ENCODE data around the gene RAPGEF4.

Gene RAPGEF4

DNA sequence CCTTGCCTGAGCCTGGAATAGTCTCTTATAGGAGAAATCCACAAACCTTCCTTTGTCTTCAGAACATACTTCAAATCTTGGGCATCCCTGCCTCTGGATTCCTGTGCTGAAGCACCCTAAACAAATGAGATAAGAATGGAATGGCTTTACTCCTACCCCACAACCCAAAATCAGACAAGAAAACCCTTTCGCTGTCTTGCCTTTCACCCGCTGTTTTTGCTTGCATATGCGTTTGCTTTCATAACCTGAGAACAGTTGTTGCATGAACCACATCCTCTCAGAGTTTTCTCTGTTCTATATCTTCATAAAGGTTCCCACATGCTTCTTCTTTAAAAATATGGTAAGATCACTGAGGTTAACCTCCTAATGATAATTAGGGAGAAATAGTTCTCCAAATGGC lies 207.9 kb downstream of the RAPGEF4 start:
- DNase-seq (ENCODE audit: low spot score): no peak

DNA sequence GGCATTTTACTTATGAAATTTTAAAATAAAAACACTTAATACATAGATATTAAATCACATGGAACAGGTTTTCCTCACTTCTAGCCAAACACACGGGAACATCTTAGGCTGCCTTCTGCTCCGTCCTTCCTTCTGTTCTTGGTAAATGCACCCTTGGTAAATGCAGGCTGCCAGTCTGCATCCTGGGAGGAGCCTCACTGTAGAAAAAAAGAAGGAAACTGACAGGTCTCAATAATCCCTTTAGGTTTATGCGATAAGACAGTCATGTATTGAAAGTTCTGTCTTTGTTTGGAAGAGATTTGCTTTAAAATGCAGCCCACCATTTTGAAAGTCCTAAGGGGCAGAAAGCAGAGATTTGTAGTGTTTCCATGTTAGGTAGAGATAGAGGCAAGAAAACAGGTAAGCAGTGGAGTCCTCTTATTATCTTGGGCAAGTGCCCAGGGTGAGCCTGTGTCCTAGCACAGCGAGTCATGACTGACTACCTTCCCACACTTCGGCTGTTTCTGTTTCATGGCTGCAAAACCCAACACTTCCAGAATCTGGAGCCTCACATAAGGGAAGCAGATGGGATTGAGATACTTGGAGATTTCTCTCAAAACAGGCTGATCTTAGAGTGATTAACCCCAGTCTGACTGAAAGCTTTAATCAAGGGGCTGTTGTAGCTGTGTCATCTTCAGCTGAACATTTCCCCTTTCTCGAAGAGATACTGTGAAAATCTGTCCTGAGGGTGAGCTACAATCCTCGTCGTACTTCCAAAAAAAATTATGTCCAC lies 208.6 kb downstream of the RAPGEF4 start:
- no peak for DNase-seq (ENCODE audit: low spot score)

DNA sequence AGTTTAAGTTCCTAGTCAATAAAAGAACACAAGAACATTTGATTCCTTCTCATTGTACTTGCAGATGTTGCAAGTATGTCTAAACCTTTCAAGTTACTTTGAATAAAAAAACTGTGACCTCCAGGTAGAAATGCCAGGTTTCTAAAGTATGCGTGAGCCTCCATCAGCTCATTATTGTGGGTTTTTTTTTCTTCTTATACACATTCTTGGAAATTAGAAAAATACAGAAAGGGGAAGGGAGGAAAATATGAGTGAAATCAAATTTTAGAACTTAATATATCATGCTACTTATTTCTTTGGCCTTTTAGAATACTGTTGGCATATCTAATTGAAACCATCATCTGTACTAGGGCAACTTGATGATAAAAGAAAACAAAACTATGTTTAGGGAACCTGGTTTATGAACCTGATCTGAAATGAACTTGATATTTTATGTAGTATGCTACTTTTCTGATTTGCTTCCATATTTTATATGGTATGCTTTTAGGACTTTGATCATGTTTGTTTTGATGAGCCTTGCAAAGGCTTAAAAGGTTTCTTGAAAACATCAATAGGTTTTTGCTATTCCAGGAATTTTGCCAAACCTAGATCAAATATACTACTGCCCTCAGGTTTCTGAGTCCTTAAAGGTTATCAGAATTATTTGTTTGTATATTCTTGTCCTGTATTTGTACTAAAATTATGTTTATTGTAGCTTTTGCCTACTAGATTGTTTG lies 209.3 kb downstream of the RAPGEF4 start:
- no peak for DNase-seq (ENCODE audit: low spot score)

DNA sequence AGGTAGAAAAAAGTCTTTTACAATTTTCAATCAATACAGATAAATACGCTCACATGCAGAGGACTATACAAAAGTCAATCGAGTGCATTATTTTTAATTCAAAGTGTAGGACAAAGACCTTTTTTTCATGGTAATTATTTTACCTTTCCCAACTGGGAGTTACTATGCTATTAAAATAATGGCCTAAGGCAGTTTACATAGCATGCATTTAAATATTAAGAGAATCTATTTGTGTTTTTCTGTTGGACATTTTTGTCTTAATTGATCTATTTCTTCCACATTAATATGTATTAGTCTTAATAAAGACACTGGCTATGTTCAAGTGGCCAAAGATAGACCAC lies 209.8 kb downstream of the RAPGEF4 start:
- DNase-seq (ENCODE audit: low spot score): no peak

DNA sequence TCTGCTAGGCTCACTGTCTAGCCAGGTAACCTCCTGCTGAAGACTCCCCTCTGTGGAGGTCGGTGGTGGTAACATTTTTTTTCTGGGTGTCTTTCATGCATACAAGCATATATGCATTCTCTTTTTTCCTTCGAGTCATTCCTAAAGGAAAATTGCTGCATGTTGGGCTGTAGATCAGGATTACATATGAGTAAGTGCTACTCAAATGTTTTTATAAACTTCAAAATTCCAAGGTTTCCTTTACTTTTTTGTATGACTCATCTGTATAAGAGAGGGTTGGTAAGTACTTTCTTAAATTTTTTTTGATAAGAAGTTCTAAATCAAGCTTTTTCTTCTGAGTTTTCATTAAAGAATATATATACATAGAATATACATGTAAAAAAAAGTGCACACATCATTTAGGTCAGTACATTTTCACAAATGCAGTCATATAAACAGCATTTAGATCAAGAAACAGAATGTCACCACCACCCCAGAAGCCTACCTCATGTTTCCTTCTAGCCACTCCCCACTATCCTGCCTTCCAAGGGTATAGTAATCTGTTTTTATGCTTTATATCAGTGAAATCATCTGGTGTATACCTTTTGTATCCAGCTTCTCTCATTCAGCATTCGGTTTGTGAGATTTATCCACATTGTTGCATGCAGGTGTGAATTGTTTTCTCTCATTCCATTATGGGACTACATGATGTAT lies 212.0 kb downstream of the RAPGEF4 start:
- no peak for DNase-seq (ENCODE audit: low spot score)

DNA sequence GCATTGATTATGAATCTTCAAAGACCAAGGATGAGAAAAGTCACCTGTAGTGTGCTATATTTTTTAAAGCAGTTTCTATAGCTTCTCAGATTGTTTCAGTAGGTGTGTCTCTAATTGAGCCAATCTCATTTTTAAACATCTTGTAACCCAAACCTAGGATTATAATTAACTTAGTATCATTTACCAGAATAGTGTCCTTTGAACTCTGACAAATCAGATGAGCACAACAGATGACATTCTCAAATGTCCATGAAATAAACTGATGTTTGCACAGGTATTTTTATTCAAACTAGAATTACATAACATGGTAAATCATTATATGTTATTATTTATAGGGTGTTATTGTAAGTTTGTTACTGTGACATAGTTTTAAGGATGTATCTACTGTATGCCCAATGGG lies 213.9 kb downstream of the RAPGEF4 start:
- DNase-seq (ENCODE audit: low spot score): no peak

DNA sequence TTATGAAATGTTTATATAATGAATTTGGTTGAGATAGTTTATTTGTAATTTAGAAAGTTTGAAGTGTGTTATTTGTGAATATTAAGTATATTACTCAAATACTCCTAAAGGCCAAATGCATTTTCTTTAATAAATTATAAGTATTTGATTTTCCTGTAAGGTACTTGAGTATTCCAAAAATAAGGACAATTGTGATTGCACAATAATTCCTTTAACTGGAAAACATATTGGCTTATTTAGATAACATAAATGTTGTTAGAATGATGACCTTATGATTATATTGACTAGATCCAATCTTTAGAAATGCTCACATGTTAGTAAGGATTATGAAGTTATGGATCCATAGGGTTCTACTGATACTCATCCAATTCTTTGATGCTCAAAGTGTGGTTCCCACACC lies 214.9 kb downstream of the RAPGEF4 start:
- no peak for DNase-seq (ENCODE audit: low spot score)

DNA sequence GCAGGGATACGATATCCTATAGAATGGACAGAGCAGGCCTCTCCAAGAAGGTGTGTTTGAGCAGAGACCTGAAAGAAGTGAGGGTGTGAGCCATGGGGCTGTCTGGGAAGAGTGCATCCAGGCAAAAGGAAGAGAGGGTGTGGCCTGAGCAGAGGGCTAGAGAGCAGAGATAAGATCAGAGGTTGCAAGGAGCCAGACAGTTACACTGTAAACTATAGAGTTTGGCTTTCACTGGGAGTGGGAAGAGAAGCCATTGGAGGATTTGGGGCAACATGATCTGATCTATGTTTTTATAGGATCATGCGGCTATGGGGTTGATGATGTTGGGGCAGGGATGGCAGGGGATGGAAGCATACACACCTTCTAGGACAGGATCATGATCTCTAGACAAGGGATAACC lies 215.9 kb downstream of the RAPGEF4 start:
- no peak for DNase-seq (ENCODE audit: low spot score)

DNA sequence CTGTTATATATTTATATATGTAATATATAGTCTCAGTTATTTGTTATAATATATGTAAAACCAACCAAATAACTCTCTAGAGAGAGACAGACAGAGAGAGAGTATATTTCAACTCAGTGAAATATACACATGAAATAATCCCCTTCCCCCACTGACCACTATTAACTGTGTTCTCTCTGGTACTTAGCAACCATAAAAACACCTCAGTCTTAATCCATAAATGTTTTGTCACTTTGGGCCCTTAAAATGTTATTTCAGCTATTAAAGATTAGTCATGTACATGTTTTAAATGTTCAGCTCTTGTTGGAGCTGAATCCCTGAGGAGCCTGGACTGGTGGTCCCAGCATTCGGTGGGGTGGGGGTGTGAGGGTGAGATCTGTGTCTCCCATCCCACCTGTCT lies 217.8 kb downstream of the RAPGEF4 start:
- DNase-seq (ENCODE audit: low spot score): no peak

DNA sequence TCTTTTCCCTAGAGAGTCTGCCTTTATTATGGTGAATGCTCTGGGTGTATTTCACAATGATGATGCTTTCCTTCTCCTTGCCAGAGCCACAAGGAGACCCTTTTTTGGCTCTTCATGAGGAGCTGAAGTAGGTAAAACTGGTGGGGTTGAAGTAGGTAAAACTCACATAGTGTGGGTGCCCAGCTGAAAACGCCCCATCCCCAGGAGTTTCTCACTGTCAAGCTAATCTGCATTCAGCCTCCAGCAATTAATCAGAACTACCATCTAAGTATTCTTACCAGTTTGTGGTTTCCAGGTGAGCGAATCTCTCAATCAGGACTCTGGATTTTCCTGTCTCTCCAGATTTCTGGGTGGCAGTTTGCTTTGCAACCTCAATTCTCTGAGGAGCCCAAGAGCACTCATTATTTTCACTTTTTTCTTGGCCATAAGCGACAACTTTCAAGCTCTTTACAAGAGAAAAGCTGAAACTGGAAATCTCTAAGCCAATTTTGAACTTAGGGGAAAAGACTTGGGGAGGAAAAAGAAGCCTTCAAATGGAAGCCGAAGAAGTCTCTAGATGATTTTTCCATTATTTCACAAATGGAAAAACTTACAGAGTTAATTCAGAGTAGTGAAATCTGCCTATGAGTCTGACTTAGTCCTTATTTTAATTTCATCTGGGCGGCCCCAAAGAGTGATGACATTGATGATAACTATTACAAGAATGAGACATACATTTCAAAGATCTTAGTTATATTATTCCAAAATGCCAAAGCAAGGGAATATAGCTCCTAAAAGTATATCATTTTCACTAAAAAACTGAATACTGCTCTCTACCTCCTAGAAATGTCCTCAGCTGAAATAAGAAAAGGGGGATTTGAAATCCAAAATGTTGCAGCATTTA lies 218.6 kb downstream of the RAPGEF4 start:
- no peak for DNase-seq (ENCODE audit: low spot score)

DNA sequence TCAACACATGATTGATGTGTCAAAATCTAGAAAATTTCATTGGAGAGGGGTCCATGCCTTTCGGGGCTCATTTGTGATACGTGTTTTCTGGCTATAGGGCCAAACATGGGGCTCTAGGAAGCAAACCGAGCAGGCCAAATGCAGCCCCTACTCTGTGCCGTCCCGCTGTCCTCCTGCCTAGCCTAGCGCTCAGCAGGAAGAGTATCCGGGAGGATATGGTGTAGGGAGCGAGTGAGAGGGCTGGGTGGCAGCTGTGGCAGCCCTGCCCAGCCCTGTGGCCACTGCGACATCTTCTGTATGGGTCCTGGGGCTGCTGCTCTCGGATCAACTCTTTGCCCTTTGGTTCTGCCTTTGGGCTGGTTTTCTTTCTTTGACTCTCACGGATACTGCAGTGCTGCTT lies 219.9 kb downstream of the RAPGEF4 start:
- DNase-seq (ENCODE audit: low spot score): no peak

DNA sequence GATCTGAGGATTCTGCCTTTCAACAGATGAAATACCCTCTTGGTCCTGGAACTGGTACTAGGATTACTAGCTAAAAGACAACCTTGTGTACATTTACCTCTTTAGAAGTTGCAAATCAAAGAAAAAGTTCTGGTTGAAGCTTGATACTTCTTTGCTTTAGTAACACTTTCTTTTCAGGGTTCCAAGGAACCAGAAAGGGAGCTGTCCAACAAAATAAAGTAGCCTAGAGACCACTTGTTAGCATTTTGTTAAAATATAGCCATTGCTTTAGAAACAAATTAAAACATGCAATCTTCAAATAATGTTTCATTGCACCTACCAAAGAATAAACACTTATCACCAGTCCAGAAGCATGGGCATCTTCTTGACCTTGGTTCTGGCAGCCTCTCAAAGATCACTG lies 222.1 kb downstream of the RAPGEF4 start:
- DNase-seq (ENCODE audit: low spot score): no peak

DNA sequence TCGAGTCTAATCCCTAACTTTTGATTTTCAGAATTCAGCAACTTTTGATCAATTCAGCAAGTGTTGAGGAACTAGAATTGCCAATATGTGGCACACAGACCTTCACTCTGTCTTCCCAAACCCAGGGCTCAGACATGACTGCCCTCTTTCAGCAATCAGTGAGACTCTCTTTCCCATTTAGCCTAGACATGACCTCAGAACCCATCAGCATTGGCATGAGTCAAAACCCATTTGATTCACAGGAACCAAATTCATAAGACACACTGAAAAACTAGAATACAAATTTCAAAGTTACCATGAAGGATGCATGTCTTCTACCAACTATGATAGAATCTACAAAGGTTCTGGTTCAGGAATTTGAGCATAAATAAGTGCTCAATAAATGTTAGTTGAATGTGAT lies 226.4 kb downstream of the RAPGEF4 start:
- DNase-seq (ENCODE audit: low spot score): no peak

DNA sequence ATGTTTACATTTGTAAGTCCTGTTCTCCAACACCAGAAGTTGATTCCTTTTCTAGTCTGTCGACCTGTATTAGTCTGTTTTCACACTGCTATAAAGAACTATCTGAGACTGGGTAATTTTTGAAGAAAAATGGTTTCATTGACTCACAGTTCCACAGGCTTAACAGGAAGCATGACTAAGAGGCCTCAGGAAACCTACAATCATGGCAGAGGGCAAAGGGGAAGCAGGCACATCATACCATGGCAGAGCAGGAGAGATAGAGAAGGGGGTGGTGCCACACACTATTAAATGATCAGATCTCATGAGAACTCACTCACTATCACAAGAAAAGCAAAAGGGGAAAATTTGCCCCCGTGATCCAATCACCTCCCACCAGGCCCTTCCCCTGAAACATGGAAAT lies 227.2 kb downstream of the RAPGEF4 start:
- DNase-seq (ENCODE audit: low spot score): no peak

DNA sequence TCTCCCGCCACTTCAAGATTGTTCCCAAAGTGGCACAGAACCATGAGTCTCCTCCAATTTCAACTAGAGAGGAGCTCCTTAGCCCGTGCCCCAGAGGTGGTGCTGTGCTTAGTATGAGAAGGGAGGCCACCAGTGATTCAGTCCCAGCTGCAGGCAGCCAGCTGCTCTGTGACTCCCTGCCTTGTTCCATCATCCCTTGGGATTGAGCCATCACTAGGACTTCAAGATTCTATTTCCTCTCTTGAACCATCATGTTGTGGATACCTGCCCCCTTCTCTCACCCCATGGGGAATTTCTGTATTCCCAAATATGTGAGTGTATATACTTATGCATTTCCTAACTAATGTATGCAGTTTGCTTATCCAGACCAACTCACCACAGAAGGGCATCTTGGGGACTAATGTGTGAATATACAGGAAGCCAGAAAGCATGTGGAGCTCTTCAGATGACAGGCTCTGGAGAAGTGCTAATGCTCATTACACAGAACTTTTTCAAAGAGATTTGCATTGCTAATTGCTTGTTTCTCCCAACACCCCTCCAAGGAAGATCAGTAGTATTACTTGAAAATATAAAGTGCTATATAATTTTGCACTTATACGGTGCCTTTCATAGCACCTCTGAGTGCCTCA lies 229.0 kb downstream of the RAPGEF4 start:
- peak; percentile 17 for DNase-seq (ENCODE audit: low spot score)

DNA sequence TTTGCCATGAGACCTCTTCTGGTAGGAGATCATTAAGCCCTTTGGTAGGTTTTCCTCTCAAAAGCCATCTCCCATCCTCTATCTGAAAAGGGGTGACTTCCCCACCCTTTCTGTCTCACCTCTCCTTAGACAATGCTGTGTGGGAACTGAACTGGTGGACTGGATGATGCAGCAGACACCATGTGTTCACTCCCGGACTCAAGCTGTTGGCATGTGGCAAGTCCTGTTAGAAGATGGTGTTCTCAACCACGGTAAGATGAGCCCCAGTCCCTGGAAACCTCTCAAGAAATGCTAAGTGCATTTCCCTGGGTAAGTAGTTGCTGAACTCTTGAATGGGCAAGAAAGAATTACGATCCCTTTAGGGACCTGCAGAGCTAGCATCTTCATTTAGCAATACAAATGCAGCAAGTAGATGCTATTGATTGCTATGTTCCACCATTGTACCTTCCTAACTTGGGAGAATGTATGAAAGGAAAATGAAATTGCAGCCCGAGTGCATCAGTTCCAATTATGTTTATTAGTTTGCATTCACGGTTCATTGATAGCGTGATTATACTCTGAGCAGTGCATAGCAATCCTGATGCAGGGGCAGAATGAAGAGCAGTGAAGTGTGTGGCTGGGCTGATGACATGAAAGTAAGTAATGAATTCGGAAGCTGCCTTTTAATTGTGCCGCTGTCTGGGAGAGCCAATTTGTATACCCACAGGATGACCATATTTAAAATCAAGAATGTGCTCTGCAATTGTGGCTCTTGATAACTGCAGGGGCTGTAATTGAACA lies 230.0 kb downstream of the RAPGEF4 start:
- DNase-seq (ENCODE audit: low spot score): no peak

DNA sequence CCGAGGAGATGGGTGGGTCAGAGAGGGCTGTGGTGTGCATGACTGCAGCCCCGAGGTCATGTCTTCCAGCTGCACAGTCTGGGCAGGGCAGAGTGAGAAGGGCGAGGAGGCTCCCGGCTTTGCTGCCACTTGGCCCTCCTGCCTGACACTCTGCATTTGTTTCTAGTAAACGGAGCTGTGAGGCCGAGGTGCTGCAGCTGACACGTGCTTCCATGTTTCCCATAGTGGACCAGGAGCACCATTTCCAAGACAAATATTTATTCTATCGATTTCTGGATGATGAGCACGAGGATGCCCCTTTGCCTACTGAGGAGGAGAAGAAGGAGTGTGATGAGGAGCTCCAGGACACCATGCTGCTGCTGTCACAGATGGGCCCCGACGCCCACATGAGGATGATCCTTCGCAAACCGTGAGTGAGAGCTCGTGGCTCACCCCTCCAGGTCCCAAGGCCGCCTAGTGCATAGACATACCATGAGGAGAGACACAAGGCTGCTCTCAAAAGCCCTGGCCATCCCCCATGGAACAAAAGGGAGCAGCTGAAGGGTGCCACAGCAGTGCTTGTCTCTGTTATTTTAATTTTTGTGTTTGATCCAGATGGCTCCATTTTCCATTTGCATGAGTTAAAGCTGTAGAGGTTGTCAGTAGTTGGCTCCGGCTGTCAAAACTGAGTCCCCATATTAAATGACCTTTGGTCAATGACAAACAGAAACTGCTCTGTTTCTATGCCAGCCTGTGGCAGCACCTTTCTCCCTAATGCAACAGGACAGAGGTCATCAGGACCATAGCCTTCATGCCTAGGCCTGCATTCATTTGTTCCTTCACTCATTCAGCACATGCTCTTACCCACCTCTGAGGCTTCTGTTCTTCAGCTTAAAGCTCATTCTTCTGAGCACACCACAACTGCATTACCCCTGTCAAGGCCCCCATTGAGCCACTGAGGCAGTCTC lies 231.7 kb downstream of the RAPGEF4 start:
- no peak for DNase-seq (ENCODE audit: low spot score)

DNA sequence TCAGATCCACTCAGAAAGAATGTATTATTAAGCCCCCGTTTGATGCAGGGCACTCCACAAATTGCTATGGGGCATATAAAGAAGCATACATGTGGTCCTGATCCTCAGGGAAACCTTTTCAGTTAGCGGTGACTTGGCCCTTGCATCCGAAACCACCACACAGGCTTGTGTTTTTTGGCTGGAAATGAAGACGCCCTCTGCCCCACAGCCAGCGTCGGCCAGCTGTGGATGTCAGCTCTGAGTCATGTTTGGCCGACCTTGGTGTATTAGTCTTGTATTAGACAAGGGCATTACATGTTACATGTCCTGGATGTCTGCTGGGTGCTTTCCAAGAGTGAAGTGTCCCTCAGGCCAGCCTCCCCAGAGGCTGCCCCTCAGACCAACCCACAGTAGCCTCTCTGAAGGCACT lies 232.4 kb downstream of the RAPGEF4 start:
- peak; percentile 76 for DNase-seq (ENCODE audit: low spot score)

DNA sequence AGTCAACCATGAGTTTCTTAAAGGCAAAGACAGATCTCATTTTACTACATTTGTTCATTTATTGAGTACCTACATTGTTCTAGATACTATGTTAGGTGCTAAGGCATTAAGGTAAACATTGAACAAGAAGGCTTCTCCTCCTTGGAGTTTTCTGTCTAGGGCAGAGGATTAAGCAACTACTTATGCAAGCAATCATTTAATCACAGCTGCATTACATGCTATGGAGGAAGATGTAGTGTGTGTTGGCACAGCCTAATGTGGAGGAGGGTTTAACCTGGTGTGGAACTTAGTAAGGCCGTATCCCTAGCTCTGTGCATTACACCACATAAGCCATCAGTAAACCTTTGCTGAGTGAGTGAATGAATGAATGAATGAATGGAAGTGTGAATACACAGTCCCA lies 233.5 kb downstream of the RAPGEF4 start:
- no peak for DNase-seq (ENCODE audit: low spot score)

DNA sequence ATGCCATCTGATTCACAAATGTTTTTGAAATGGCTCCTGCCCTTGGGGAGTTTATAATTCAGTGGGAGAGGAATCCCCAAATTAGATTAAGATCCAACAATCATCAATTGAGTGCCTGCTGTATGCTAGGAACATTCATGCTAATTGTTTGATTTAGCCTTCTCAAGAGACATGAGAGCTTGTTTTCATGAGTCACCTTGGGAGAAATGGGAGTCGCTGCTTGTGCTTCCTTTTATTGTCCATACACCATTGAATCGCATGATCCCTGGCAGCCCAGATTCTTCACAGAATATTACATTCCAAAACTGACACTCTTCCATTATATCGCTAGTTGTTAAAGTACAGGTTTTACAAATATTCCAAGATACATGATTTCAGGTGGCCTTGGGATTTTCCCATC lies 234.0 kb downstream of the RAPGEF4 start:
- no peak for DNase-seq (ENCODE audit: low spot score)
